Measurements from ENCODE around the gene OTOP1.
"Not testable (repeated sequence)": the region's sequence is repeated elsewhere in the genome, so short reads cannot be mapped to it uniquely, and the experiment has no call there.

Gene OTOP1

DNA sequence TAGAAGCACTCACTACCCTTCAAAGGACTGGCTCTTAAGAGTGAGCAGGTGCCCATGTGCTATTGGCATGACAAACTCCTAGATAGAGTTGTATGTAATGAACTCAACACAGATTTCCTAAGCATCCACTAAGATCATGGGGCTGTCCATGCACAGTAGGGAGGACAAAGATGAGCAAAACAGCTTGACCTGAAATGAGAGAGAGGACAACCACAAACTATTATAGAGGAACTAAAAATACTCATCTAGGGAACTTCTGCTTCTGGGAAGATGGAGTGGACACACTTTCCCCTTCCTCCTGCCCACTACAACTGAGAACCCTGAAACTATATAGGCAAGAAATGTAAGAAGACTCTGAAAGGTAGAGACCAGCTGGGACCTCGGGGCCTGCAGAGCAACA lies 42.0 kb upstream of the OTOP1 start:
- no peak for DNase-seq (ENCODE audit: low read depth)
- no peak overlapping the region for H3K4me3 ChIP-seq (ENCODE audit: low read length)
- TF ChIP-seq, protein P1, sequence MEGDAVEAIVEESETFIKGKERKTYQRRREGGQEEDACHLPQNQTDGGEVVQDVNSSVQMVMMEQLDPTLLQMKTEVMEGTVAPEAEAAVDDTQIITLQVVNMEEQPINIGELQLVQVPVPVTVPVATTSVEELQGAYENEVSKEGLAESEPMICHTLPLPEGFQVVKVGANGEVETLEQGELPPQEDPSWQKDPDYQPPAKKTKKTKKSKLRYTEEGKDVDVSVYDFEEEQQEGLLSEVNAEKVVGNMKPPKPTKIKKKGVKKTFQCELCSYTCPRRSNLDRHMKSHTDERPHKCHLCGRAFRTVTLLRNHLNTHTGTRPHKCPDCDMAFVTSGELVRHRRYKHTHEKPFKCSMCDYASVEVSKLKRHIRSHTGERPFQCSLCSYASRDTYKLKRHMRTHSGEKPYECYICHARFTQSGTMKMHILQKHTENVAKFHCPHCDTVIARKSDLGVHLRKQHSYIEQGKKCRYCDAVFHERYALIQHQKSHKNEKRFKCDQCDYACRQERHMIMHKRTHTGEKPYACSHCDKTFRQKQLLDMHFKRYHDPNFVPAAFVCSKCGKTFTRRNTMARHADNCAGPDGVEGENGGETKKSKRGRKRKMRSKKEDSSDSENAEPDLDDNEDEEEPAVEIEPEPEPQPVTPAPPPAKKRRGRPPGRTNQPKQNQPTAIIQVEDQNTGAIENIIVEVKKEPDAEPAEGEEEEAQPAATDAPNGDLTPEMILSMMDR (conservative IDR thresholded peaks at IDR 0.05; ENCODE audit: low read length) = no peak

DNA sequence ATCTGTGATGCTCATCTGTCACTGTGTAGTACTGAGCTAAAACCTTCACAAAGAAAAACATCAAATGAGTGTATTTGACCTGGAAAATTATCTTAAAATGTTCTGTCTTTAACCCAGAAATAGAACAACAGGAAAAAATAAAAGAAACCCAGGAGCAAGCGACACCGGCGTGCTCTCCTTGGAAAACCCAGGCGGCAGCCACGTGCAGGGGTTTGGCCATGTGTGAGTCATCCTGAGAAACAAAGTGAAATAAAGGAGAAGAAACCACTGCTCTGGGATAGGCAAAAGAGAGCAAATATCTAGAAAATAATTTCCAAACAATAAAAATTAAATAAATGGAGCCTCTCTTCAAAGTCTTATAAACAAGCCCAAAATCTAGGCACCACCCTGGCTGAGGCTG lies 41.3 kb upstream of the OTOP1 start:
- TF ChIP-seq, protein P1 (conservative IDR thresholded peaks at IDR 0.05; ENCODE audit: low read length) = no peak
- H3K4me3 ChIP-seq (ENCODE audit: low read length) = no peak overlapping the region
- no peak for DNase-seq (ENCODE audit: low read depth)

DNA sequence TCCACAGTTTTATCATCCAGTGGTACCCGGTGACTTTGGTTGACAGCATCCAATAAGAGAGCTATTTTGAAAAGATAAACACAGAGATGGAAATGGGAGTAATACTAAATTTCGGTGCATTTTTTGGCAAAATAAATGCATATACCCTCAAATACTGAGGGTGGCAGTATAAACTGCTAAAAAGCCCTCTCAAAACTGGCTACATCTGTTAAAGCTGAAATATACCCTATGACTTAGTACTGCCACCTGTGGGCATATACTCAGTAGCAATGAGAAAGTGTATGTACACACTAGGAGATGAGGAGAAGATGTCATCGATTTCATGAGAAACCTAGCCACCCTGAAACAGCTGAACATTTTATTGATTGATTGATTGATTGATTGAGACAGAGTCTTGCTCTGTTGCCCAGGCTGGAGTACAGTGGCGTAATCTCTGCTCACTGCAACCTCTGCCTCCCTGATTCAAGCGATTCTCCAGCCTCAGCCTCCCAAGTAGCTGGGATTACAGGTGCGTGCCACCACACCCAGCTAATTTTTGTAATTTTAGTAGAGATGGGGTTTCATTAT lies 33.5 kb upstream of the OTOP1 start:
- no peak overlapping the region for H3K4me3 ChIP-seq (ENCODE audit: low read length)
- TF ChIP-seq, protein P1 (conservative IDR thresholded peaks at IDR 0.05; ENCODE audit: low read length) = peak; percentile 60
- DNase-seq (ENCODE audit: low read depth) = peak; percentile 69

DNA sequence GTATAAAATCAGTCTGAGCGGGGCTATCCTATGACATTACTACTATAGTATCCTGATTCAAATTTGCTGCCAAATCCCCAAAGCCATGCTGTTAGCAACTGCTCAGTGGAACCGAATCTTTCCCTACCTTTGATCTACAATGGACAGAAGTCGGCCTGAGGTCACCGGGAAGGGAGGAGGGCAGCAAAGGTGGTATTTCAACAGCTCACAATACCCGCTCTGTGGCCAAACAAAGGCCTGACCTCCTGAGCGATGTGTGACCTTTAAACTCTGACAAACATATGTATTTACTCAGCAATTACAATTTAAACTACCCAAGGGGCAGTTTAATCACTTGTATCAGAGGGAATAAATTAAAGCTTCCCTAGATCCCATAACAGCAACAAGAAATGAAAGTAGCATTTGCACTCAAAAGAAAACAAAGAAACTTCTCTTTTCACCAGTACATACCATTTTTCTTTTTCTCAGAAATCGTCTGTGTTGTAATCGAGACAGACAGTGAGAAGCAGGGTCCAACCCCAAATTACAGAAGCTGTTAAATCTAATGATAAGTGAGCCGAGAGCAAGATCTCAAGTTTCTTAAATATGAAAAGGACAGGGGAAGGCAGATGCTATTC lies 32.9 kb upstream of the OTOP1 start:
- no peak overlapping the region for H3K4me3 ChIP-seq (ENCODE audit: low read length)
- DNase-seq (ENCODE audit: low read depth) = no peak
- TF ChIP-seq, protein P1 (conservative IDR thresholded peaks at IDR 0.05; ENCODE audit: low read length) = no peak

DNA sequence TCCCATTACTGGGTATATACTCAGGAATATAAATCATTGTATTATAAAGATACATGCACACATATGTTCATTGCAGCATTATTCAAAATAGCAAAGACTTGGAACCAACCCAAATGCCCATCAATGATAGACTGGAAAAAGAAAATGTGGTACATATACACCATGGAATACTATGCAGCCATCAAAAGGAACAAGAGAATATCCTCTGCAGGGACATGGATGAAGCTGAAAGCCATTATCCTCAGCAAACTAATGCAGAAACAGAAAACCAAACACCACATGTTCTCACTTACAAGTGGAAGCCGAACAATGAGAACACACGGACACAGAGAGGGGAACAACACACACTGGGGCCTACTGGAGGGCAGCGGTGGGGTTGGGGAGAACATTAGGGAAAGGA lies 31.0 kb upstream of the OTOP1 start:
- not testable (repeated sequence) for H3K4me3 ChIP-seq (ENCODE audit: low read length); DNase-seq (ENCODE audit: low read depth)

DNA sequence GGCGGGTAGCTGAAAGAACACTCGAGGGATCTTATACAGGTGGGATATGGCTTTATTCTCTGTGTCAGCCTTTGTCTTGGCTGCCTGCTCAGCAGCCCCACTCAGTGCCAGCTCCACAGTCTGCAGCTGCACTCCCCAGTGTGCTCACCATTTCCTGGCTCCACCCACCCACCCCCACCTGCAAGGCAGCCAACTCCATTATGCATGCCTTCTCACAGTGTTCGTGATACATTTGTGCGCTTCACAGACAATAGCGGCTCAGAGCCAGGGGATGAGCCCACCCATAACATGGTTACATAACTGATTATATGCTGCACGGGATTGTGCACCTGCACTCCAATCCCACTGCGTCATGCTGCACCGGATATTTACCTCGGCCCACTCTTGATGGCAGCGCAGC lies 30.1 kb upstream of the OTOP1 start:
- DNase-seq (ENCODE audit: low read depth) = no peak
- no peak overlapping the region for H3K4me3 ChIP-seq (ENCODE audit: low read length)
- TF ChIP-seq, protein P1 (conservative IDR thresholded peaks at IDR 0.05; ENCODE audit: low read length) = no peak

DNA sequence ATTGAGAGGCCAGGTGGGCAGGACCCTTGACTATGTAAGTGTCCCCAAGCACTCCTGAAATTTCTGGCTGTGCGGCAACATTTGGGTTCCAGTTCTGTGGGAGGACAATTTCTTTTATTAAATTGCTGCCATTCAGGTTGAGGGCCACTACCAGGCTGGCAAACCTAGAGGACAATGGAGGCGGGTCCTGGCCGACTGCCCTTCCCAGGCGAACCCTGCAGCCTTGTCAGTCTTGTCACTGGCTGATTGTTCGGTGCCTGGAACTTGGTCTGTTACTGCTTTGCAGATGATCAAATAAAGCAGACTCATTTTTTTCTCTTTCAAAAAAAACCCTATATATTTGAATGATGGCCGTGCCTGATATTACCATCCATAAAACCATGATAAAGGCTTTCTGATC lies 27.9 kb upstream of the OTOP1 start:
- TF ChIP-seq, protein P1 (conservative IDR thresholded peaks at IDR 0.05; ENCODE audit: low read length) = no peak
- no peak for DNase-seq (ENCODE audit: low read depth)
- H3K4me3 ChIP-seq (ENCODE audit: low read length) = no peak overlapping the region

Data from AG10803 (cell line).